Testis (tissue), 2 donors: ENCODE results near the gene CTAGE6.
"Not testable (repeated sequence)": the region's sequence is repeated elsewhere in the genome, so short reads cannot be mapped to it uniquely, and the experiment has no call there.

Experiments used
- POLR2A ChIP-seq: fragments of 450-650 bp; IDR thresholded peaks from one replicate; pipeline ENCODE4 v1.6.1; 2017; ENCODE audit warnings: antibody characterized with exemption, mild to moderate bottlenecking, moderate library complexity
- TF ChIP-seq, protein P1 (sequence below), 3 experiments: fragments of 450-650 bp in 2 of 3; fragments of 200-600 bp in 1 of 3; sonication (generic) in 1 of 3; IDR thresholded peaks; one replicate each; pipeline ENCODE4 v1.5.1; 2016 to 2019; ENCODE audit warnings: antibody characterized with exemption in 3 of 3, mild to moderate bottlenecking in 2 of 3, moderate library complexity in 1 of 3

DNA sequence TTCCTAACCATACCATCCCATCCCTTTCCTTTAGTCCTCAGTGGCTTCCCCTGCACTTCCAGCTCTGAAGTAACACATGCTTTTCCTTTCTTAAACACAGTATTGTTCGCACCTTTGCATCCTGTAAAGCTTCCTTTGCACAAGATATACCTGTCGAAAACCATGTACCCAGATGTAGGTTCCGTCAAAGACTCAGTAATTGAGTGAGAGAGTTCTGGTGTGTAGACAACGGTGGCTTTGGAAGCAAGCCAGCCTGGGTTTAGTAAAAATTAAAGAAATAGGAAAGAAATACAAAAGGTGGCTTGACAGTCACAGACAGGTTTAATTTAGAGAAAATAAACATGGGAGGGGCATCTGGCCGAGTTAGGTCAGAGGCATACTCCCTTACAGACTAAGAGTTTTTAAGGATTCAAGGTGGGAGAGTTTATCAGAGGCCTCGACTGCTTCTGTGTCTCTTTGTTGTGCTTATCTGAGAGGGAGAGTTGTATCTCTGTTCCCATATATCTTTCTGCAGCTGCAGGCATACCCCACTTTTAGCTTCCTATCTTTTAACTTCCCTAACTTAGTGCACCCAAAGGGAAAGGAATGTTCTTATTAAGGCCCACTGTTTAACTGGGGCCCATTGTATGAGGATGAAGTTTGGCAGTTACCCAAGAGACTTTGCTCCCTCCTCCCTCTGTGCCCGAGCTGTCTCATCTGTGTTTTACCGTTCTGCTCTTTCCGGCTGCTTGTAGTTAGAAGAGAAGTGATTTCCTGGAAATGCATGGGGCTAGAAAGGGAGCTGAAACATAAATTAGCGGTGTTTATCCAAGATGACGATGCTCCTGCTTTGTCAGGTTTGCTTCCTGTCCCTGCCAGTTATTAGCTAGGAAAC, 42.7 kb downstream of the CTAGE6 start:
- TF ChIP-seq, protein P1, sequence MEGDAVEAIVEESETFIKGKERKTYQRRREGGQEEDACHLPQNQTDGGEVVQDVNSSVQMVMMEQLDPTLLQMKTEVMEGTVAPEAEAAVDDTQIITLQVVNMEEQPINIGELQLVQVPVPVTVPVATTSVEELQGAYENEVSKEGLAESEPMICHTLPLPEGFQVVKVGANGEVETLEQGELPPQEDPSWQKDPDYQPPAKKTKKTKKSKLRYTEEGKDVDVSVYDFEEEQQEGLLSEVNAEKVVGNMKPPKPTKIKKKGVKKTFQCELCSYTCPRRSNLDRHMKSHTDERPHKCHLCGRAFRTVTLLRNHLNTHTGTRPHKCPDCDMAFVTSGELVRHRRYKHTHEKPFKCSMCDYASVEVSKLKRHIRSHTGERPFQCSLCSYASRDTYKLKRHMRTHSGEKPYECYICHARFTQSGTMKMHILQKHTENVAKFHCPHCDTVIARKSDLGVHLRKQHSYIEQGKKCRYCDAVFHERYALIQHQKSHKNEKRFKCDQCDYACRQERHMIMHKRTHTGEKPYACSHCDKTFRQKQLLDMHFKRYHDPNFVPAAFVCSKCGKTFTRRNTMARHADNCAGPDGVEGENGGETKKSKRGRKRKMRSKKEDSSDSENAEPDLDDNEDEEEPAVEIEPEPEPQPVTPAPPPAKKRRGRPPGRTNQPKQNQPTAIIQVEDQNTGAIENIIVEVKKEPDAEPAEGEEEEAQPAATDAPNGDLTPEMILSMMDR (IDR thresholded peaks at IDR 0.05): not testable (repeated sequence)
- not testable (repeated sequence) for TF ChIP-seq POLR2A
